ENCODE measurements around the gene HMCN1. TPM values are rescaled to one million over a fixed set of nuclear protein-coding genes. Genes with fewer than 3 reads are reported as not detected.

HMCN1 gene
- total RNA-seq, 1 experiment from 2014 or later: 0.44 TPM

GRCh38 chr1:185834371-185834905, 100.2 kb downstream of the HMCN1 start:
- no peak for DNase-seq (ENCODE audit: low read depth)
- in situ Hi-C loops (cut with HindIII; ENCODE audit: low pct_unique_long_range_greater_than_20kb, low sequenced_read_pairs): no loop called here

GRCh38 chr1:185835191-185835590, 101.0 kb downstream of the HMCN1 start:
- in situ Hi-C loops (cut with HindIII; ENCODE audit: low pct_unique_long_range_greater_than_20kb, low sequenced_read_pairs): no loop called here
- DNase-seq (ENCODE audit: low read depth): no peak

- in situ Hi-C loops (cut with HindIII; ENCODE audit: low pct_unique_long_range_greater_than_20kb, low sequenced_read_pairs): no loop called here
- DNase-seq (ENCODE audit: low read depth): no peak
These were observed 103.5 kb downstream of the HMCN1 start for GRCh38 chr1:185837711-185838110.

DNA sequence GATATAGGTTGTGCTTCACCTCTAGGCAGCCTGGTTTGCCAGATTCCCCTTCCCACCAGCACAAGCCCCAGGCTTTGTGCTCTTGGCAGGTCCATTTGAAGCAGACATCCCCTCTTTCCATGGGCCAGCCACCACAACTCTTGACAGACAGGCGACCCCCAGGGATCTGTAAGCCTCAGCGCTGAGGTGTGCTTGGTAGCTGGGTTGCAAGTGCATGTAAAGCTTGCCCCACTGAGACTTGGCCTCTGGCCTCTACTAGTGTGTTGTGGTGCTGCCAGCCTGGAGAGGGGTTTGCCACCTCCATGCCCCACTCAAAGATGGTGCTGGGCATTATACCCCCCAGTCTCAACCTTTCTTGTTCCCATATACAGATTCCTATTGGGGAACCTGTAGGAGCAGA, 103.9 kb downstream of the HMCN1 start:
- DNase-seq (ENCODE audit: low read depth): no peak
- in situ Hi-C loops (cut with HindIII; ENCODE audit: low pct_unique_long_range_greater_than_20kb, low sequenced_read_pairs): no loop called here

GRCh38 chr1:185840880-185841279, 106.7 kb downstream of the HMCN1 start:
- no peak for DNase-seq (ENCODE audit: low read depth)
- in situ Hi-C loops (cut with HindIII; ENCODE audit: low pct_unique_long_range_greater_than_20kb, low sequenced_read_pairs): no loop called here

DNA sequence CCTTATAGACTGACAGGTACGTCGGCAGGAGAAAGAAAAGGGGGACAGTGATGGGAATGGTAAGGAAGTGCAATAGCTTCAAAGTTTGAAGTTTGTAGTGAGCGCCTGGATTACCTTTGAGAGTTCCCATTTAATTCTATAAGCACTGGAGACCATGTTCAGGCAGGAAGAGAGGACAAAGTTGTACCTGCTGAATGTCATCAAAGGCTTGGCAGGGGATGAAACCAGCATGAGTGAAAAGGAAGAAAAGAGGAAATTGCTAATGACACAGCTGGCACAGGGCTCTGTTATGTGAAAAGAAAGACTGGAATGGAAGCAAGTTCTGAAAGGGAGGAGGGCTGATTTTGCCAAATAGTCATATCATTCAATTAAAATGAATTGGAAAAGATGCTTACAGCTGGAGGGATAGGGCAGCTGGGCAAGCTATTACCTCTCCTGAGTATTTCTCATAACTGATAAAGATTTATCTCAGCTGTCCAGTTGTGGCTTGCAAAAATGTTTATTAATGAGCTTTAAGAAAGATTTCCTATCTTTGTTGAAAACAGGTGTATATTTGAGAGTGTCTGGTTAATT, 109.2 kb downstream of the HMCN1 start:
- in situ Hi-C loops (cut with HindIII; ENCODE audit: low pct_unique_long_range_greater_than_20kb, low sequenced_read_pairs): no loop called here

GRCh38 chr1:185843986-185844385, 109.8 kb downstream of the HMCN1 start:
- DNase-seq (ENCODE audit: low read depth): no peak
- in situ Hi-C loops (cut with HindIII; ENCODE audit: low pct_unique_long_range_greater_than_20kb, low sequenced_read_pairs): no loop called here

More for the DNA sequence above, 109.2 kb downstream of the HMCN1 start:
- DNase-seq (ENCODE audit: low read depth): no peak

GRCh38 chr1:185846672-185847444, 112.7 kb downstream of the HMCN1 start:
- DNase-seq (ENCODE audit: low read depth): no peak
- in situ Hi-C loops (cut with HindIII; ENCODE audit: low pct_unique_long_range_greater_than_20kb, low sequenced_read_pairs): no loop called here

GRCh38 chr1:185849014-185849413, 114.8 kb downstream of the HMCN1 start:
- in situ Hi-C loops (cut with HindIII; ENCODE audit: low pct_unique_long_range_greater_than_20kb, low sequenced_read_pairs): no loop called here
- DNase-seq (ENCODE audit: low read depth): no peak

- in situ Hi-C loops (cut with HindIII; ENCODE audit: low pct_unique_long_range_greater_than_20kb, low sequenced_read_pairs): no loop called here
- no peak for DNase-seq (ENCODE audit: low read depth)
These were observed 116.2 kb downstream of the HMCN1 start for GRCh38 chr1:185850366-185850765.

GRCh38 chr1:185853739-185854138, 119.5 kb downstream of the HMCN1 start:
- in situ Hi-C loops (cut with HindIII; ENCODE audit: low pct_unique_long_range_greater_than_20kb, low sequenced_read_pairs): no loop called here
- no peak for DNase-seq (ENCODE audit: low read depth)

DNA sequence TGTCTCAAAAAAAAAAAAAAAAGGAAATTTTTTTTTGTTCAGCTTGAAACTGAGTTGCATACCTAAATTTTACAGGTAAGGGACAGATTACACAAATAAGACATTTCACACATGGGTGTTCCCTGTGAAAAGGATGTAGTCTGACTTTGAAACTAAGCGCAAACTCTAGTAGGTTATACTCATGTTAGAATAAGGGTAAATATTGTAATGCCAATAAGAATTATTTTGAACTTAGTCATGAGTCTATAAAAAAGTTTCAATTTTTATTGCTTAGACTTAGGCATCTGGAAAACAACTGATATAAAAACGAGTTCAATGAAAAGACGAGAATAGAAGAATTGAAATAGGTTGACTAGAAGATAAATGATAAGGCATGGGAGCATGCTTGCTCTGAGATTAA, 122.3 kb downstream of the HMCN1 start:
- DNase-seq (ENCODE audit: low read depth): no peak
- in situ Hi-C loops (cut with HindIII; ENCODE audit: low pct_unique_long_range_greater_than_20kb, low sequenced_read_pairs): no loop called here

- in situ Hi-C loops (cut with HindIII; ENCODE audit: low pct_unique_long_range_greater_than_20kb, low sequenced_read_pairs): no loop called here
- DNase-seq (ENCODE audit: low read depth): no peak
These were observed 123.3 kb downstream of the HMCN1 start for GRCh38 chr1:185857442-185857841.

DNA sequence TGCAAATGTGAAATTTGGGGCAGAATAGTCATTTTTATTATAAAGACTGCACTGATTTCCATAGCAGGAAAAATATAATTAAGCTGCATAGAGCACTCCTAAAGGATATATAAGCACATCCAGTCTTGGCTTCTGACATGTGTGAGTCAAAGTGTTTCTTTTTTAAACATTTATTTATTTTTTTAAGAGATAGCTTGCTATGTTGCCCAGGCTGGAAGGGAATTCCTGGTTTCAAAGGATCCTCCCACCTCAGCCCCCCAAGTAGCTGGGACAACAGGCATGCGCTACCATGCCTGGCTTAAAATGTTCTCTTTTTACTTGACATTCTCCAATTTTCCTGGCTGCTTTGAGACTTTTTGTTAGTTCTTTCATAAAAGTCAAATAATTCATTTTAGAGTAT, 126.1 kb downstream of the HMCN1 start:
- DNase-seq (ENCODE audit: low read depth): peak; percentile 45

DNA sequence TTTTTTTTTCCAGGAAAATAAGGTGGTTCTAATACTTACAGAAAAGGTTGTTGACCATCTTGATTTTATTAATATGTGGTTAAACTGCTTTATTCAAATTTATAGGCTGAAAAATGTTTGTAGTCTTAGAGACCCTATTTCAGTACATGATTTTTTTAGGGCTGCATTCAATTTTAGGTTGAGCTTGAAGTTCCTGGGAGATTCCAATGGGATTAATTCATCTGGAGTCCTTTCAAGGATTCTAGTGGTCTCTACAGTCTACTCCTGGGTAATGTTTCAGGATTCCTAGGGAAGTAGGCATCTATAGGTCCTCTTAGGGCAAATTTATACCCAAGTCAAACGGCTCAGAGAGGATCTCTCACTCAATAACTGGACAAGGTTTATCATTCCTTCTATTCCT, 126.7 kb downstream of the HMCN1 start:
- in situ Hi-C loops (cut with HindIII; ENCODE audit: low pct_unique_long_range_greater_than_20kb, low sequenced_read_pairs): no loop called here

More for the DNA sequence above, 126.1 kb downstream of the HMCN1 start:
- in situ Hi-C loops (cut with HindIII; ENCODE audit: low pct_unique_long_range_greater_than_20kb, low sequenced_read_pairs): no loop called here

GRCh38 chr1:185861630-185862029, 127.4 kb downstream of the HMCN1 start:
- in situ Hi-C loops (cut with HindIII; ENCODE audit: low pct_unique_long_range_greater_than_20kb, low sequenced_read_pairs): no loop called here
- peak; percentile 66 for DNase-seq (ENCODE audit: low read depth)

More for the DNA sequence above, 126.7 kb downstream of the HMCN1 start:
- DNase-seq (ENCODE audit: low read depth): no peak

DNA sequence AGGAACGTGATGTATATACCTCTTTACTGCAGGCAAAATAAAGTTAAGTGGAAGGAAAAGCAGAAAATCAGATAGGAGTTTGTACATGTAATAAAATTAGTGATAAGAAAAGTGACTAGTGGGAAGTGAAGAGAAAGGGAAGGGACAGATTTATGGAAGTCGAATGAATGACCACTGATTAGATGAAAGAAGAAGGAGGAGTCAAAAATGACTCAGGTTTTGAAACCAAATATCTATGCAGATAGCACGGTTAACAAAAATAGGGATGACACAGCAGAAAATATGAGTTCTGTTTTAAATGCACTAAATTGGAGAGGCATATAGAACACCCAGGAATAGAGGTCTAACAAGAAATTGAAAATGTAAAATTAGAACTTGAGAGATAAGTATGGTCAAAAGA, 128.0 kb downstream of the HMCN1 start:
- in situ Hi-C loops (cut with HindIII; ENCODE audit: low pct_unique_long_range_greater_than_20kb, low sequenced_read_pairs): no loop called here
- peak; percentile 76 for DNase-seq (ENCODE audit: low read depth)

GRCh38 chr1:185864331-185864730, 130.1 kb downstream of the HMCN1 start:
- in situ Hi-C loops (cut with HindIII; ENCODE audit: low pct_unique_long_range_greater_than_20kb, low sequenced_read_pairs): no loop called here
- no peak for DNase-seq (ENCODE audit: low read depth)

DNA sequence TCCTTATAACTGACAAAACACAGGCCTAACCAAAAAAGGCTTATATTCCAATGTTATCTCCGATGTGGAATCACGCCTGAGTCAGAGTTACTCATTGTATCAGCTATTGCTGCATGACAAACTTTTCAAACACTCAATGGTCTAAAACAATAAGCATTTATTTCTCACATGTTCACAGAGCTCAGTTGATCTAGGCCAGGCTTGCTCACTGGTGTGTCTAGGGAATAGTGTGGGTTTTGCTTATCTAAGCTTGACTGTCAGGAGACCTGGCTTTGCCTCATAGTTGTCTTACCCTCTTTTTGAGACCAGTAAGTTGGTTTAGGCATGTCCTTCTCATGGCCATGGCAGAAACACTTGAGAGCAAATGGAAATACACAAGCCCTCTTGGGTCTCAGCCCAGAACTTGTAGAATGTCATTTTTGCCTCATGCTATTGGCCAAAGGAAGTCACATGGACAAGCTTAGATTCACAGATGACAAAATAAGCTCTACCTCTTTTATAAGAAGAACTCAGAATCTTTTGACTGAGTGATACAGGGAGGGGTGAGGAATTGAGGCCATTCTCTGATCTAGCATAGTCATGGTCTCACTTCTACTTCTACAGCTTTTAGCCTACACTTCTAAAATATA, 130.8 kb downstream of the HMCN1 start:
- in situ Hi-C loops (cut with HindIII; ENCODE audit: low pct_unique_long_range_greater_than_20kb, low sequenced_read_pairs): no loop called here
- peak; percentile 83 for DNase-seq (ENCODE audit: low read depth)

All from Caki2 (cell line).